ENCODE data around the gene C11orf65.

C11orf65 gene

DNA sequence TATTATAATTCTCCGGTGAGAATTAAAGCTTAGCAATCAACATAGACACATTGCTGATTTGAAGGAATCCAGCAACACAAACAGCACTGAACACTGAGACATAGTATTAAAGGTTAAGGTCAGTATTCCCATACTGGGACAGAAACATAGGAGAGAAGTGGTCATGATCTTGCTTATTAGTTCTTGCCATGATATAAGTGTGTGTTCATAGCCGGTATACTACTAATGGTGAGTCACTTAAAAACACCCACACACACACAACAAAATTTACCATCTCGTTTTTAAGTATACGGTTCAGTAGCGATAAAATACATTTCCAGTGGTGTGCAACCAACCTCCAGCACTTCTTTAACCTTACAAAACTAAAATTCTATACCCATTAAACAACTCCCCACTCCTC, 96.3 kb downstream of the C11orf65 start:
- no peak for DNase-seq (ENCODE audit: low read depth in 3 of 3)

DNA sequence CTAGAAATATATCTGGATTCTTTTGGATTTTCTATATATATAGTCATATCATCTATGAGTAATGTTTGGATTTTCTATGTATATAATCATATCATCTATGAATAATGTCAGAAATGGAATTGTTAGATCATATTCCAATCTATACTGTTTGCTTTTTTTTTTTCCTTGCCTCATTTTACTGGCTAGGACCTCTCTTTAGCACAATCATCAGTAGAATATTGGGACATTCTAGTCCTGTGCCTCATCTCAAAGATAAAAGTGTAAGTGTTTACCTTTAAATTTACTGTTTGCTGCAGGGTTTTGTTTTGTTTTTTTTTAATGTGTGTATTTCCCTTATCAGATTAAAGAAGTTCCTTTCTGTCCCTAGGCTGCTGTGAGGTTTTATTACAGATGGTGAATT, 97.0 kb downstream of the C11orf65 start:
- DNase-seq (ENCODE audit: low read depth in 3 of 3), result no peak

GRCh38 chr11:108369064-108369463, 98.3 kb downstream of the C11orf65 start:
- no peak for DNase-seq (ENCODE audit: low read depth in 3 of 3)

GRCh38 chr11:108368134-108368533, 99.2 kb downstream of the C11orf65 start:
- no peak for DNase-seq (ENCODE audit: low read depth in 3 of 3)

- DNase-seq (ENCODE audit: low read depth in 3 of 3), result no peak
These were observed 103.2 kb downstream of the C11orf65 start for GRCh38 chr11:108364159-108364558.

DNA sequence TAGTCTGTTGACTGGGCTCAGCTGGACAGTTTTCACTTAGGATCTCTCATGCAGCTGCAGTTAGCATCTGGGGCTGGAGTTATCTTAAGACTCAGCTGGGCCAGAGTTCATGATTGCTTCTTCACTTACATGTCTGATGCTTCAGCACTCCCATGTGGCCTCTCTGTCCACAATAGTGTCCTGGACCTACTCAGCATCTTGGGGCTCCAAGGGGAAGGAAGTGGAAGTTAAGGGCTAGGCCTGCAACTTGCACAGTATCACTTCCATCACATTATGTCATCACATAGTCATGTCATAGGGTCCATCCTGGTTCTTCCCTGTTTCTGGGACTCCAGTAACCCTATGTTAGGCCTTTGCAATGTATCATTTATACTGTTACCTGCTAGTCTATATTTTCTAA, 115.9 kb downstream of the C11orf65 start:
- no peak for DNase-seq (ENCODE audit: low read depth in 3 of 3)

DNA sequence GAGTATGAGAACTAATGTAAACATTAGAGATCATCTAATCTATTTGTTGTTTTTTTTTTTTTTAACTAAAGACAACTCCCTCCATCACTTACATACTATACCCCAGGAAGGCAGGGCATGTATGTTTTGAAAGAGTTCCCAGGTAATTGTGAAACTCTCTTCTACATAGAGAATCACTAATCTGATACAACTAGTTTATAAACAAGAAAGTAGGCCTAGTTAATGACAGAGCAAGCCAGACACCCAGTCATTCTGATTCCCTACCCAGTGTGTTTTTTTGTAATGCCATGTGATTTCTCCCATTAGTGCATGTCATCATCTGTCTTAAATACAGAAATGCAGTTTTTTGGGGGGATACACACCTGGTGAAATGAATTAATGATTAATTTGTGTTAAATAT, 120.9 kb downstream of the C11orf65 start:
- no peak for DNase-seq (ENCODE audit: low read depth in 3 of 3)

DNA sequence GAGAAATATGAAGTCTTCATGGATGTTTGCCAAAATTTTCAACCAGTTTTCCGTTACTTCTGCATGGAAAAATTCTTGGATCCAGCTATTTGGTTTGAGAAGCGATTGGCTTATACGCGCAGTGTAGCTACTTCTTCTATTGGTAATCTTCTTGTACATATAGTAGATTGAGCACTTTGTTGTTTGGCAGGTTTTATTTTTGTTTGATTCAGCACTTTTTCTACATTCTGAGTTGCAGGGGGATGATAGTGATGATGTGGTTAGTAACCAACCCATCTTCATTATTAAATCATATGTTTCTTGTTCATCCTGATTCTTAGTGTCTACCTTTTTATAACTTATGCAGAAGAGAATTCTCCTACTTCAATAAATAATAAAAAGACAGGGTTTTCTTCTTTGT, 121.6 kb downstream of the C11orf65 start:
- no peak for DNase-seq (ENCODE audit: low read depth in 3 of 3)

DNA sequence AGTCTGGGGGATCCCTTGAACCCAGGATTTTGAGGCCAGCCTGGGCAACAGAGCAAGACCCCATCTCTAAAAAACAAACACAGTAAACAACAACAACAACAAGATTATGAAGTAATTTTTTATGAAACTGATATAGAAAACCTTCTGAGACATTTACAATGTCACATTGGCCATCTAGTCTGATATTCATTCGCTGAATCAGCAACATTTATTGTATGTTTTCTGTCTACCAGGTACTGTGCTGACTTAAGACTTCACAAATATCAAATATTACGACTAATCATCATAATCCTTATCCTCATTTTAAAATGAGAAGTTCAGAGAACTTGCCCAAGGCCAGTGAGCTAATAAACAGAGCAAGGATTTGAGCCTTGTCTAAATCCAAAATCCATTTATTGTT, 123.6 kb downstream of the C11orf65 start:
- DNase-seq (ENCODE audit: low read depth in 3 of 3), result no peak

DNA sequence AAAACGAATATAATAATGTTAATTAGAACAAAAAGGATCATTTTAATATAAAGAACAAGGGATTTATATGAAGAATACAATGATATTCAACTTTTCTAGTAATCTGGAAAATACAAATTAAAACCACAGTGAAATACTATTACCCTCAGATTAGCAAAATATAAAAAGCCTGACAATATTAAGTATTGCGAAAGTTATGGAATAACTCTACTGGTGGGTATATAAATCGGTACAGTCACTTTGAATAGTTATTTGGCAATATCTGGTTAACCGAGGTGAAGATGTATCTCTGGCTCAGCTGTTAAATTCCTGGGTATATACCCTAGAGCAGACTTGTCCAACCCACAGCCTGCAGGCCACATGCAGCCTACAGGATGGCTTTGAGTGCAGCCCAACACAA, 125.7 kb downstream of the C11orf65 start:
- no peak for DNase-seq (ENCODE audit: low read depth in 3 of 3)

DNA sequence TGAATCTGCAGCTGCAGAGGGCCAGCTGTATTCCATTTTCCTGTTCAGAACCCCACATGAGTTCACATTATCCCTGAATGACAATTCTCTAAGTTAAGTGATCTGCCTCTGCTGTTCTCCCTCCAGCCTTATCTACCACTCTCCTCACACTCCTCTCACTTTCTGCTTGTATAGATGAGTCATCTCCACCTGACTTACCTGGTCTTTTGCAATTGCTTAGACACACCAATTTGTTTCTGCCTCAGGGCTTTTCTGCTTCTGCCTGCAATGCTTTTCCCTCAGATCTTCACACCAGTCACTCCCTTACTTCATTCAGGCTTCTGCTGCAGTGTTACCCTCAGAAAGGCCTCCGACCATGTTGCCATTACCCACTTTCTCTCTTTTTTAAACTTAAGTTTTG, 126.4 kb downstream of the C11orf65 start:
- DNase-seq (ENCODE audit: low read depth in 3 of 3), result no peak

DNA sequence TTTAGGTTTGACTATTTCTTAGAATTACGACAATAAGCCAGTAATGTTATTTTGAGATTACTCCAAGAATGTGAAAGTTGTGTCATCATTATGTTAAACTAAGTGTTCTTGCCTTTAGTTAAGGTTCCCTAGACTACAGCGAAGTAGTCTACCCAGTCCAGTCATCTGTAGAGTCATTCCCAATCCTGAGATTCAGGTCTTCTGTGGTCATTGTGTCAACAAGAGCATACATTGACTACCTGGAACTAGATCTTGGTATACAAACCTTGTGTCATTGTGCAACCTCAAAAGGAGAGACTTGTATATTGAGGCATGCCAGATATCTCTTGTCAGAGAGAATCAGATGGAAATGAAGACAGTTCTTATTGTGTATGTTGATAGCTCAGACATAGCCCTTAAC, 128.6 kb downstream of the C11orf65 start:
- DNase-seq (ENCODE audit: low read depth in 3 of 3), result no peak

- DNase-seq (ENCODE audit: low read depth in 3 of 3), result no peak
These were observed 133.9 kb downstream of the C11orf65 start for GRCh38 chr11:108333403-108333899.
